HEK293 (cell line): ENCODE measurements around the gene LATS1.

Experiments
- BCL11A ChIP-seq: fragments of 450-650 bp; formaldehyde crosslinking; IDR thresholded peaks from 2 replicates; pipeline ENCODE4 v1.5.1; 2016; ENCODE audit warnings: low read depth, missing biosample characterization, missing genetic modification characterization
- SCRT1 ChIP-seq: fragments of 450-650 bp; formaldehyde crosslinking; IDR thresholded peaks from 2 replicates; pipeline ENCODE4 v1.5.1; 2016; ENCODE audit warnings: missing biosample characterization, missing genetic modification characterization, borderline replicate concordance
- ZNF140 ChIP-seq: fragments of 450-650 bp; formaldehyde crosslinking; IDR thresholded peaks from 2 replicates; pipeline ENCODE4 v1.5.1; 2016; ENCODE audit warnings: missing biosample characterization, missing genetic modification characterization
- ZNF202 ChIP-seq: fragments of 450-650 bp; formaldehyde crosslinking; IDR thresholded peaks from 2 replicates; pipeline ENCODE4 v1.5.1; 2016; ENCODE audit warnings: missing biosample characterization, missing genetic modification characterization, borderline replicate concordance
- TF ChIP-seq, protein P1 (sequence below): fragments of 450-650 bp; formaldehyde crosslinking; IDR thresholded peaks from 2 replicates; pipeline ENCODE4 v1.5.1; 2016; ENCODE audit warnings: missing biosample characterization, missing genetic modification characterization
- TF ChIP-seq, protein P2 (sequence below): fragments of 450-650 bp; formaldehyde crosslinking; IDR thresholded peaks from 2 replicates; pipeline ENCODE4 v1.5.1; 2016; ENCODE audit warnings: missing biosample characterization, missing genetic modification characterization
- TF ChIP-seq, protein P3 (sequence below): fragments of 450-650 bp; formaldehyde crosslinking; IDR thresholded peaks from 2 replicates; pipeline ENCODE4 v1.5.1; 2016; ENCODE audit warnings: missing biosample characterization, missing genetic modification characterization

DNA sequence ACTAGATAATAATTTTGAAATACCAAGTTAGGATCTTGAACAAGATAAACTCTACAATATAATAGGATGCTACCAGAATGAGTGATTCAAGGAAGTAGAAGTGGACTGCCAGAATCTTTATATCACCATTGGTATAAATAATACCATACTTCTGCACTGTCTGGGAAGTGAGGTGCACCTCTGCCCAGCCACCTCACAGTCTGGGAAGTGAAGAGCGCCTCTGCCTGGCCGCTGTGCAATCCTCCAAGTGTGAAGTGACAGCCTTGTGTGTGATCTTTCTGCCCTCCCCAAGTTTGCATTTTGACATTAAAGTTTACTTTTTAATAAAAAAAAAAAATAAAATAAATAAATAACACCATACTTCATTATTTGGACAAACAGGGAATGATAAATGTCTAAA is 18.8 kb downstream of the LATS1 start:
- TF ChIP-seq, protein P1, sequence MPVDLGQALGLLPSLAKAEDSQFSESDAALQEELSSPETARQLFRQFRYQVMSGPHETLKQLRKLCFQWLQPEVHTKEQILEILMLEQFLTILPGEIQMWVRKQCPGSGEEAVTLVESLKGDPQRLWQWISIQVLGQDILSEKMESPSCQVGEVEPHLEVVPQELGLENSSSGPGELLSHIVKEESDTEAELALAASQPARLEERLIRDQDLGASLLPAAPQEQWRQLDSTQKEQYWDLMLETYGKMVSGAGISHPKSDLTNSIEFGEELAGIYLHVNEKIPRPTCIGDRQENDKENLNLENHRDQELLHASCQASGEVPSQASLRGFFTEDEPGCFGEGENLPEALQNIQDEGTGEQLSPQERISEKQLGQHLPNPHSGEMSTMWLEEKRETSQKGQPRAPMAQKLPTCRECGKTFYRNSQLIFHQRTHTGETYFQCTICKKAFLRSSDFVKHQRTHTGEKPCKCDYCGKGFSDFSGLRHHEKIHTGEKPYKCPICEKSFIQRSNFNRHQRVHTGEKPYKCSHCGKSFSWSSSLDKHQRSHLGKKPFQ (tag by site-specific recombination): no peak
- TF ChIP-seq ZNF140 (tag by site-specific recombination): no peak
- TF ChIP-seq BCL11A: no peak
- TF ChIP-seq, protein P2, sequence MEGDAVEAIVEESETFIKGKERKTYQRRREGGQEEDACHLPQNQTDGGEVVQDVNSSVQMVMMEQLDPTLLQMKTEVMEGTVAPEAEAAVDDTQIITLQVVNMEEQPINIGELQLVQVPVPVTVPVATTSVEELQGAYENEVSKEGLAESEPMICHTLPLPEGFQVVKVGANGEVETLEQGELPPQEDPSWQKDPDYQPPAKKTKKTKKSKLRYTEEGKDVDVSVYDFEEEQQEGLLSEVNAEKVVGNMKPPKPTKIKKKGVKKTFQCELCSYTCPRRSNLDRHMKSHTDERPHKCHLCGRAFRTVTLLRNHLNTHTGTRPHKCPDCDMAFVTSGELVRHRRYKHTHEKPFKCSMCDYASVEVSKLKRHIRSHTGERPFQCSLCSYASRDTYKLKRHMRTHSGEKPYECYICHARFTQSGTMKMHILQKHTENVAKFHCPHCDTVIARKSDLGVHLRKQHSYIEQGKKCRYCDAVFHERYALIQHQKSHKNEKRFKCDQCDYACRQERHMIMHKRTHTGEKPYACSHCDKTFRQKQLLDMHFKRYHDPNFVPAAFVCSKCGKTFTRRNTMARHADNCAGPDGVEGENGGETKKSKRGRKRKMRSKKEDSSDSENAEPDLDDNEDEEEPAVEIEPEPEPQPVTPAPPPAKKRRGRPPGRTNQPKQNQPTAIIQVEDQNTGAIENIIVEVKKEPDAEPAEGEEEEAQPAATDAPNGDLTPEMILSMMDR (tag by site-specific recombination): no peak
- TF ChIP-seq, protein P3, sequence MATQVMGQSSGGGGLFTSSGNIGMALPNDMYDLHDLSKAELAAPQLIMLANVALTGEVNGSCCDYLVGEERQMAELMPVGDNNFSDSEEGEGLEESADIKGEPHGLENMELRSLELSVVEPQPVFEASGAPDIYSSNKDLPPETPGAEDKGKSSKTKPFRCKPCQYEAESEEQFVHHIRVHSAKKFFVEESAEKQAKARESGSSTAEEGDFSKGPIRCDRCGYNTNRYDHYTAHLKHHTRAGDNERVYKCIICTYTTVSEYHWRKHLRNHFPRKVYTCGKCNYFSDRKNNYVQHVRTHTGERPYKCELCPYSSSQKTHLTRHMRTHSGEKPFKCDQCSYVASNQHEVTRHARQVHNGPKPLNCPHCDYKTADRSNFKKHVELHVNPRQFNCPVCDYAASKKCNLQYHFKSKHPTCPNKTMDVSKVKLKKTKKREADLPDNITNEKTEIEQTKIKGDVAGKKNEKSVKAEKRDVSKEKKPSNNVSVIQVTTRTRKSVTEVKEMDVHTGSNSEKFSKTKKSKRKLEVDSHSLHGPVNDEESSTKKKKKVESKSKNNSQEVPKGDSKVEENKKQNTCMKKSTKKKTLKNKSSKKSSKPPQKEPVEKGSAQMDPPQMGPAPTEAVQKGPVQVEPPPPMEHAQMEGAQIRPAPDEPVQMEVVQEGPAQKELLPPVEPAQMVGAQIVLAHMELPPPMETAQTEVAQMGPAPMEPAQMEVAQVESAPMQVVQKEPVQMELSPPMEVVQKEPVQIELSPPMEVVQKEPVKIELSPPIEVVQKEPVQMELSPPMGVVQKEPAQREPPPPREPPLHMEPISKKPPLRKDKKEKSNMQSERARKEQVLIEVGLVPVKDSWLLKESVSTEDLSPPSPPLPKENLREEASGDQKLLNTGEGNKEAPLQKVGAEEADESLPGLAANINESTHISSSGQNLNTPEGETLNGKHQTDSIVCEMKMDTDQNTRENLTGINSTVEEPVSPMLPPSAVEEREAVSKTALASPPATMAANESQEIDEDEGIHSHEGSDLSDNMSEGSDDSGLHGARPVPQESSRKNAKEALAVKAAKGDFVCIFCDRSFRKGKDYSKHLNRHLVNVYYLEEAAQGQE (tag by site-specific recombination): no peak
- TF ChIP-seq ZNF202 (tag by site-specific recombination): no peak
- TF ChIP-seq SCRT1 (tag by site-specific recombination): no peak
